Neutrophil (primary cell): Measurements from ENCODE around the gene ZNF771.

Source experiments
- H3K27ac ChIP-seq: fragments of 200-600 bp; sonication (generic); 2 replicates; pipeline ENCODE4 v1.5.1; 2016; ENCODE audit warnings: mild to moderate bottlenecking, moderate library complexity
- H3K27me3 ChIP-seq: fragments of 200-600 bp; sonication (generic); 2 replicates; pipeline ENCODE4 v1.6.0; 2016; ENCODE audit warnings: mild to moderate bottlenecking
- H3K36me3 ChIP-seq: fragments of 200-600 bp; sonication (generic); 2 replicates; pipeline ENCODE4 v1.5.1; 2017
- H3K4me1 ChIP-seq, 2 experiments: fragments of 200-600 bp in 1 of 2; sonication (generic) in 1 of 2; 1 replicate in 1 of 2; 2 replicates in 1 of 2; pipeline versions ENCODE4 v1.5.1 to v1.6.1; 2013 to 2016; ENCODE audit warnings: low read depth in 1 of 2, low read length in 1 of 2, mild to moderate bottlenecking in 1 of 2, moderate library complexity in 1 of 2; ENCODE audit not compliant: control insufficient read depth in 1 of 2, insufficient read depth in 1 of 2
- H3K4me3 ChIP-seq, 2 experiments: fragments of 200-600 bp in 1 of 2; sonication (generic) in 1 of 2; 1 replicate in 1 of 2; 2 replicates in 1 of 2; pipeline ENCODE4 v1.5.1; 2013 to 2016; ENCODE audit warnings: low read depth in 1 of 2, low read length in 1 of 2, mild to moderate bottlenecking in 1 of 2, moderate library complexity in 1 of 2
- H3K9me3 ChIP-seq: fragments of 200-600 bp; sonication (generic); 2 replicates; pipeline ENCODE4 v1.5.1; 2016
- TF ChIP-seq, protein P1 (sequence below): fragments of 200-600 bp; sonication (generic); IDR thresholded peaks from 2 replicates; pipeline ENCODE4 v1.5.1; 2016; ENCODE audit warnings: antibody characterized with exemption

ZNF771 gene

GRCh38 chr16:30438835-30439234, 31.4 kb downstream of the ZNF771 start:
- TF ChIP-seq, protein P1, sequence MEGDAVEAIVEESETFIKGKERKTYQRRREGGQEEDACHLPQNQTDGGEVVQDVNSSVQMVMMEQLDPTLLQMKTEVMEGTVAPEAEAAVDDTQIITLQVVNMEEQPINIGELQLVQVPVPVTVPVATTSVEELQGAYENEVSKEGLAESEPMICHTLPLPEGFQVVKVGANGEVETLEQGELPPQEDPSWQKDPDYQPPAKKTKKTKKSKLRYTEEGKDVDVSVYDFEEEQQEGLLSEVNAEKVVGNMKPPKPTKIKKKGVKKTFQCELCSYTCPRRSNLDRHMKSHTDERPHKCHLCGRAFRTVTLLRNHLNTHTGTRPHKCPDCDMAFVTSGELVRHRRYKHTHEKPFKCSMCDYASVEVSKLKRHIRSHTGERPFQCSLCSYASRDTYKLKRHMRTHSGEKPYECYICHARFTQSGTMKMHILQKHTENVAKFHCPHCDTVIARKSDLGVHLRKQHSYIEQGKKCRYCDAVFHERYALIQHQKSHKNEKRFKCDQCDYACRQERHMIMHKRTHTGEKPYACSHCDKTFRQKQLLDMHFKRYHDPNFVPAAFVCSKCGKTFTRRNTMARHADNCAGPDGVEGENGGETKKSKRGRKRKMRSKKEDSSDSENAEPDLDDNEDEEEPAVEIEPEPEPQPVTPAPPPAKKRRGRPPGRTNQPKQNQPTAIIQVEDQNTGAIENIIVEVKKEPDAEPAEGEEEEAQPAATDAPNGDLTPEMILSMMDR: no peak
- peaks cover 4 to 6% of the 10 kb centered on the region in 2 experiments for H3K4me1 ChIP-seq
- H3K27me3 ChIP-seq: no peaks in the 10 kb centered on the region

DNA sequence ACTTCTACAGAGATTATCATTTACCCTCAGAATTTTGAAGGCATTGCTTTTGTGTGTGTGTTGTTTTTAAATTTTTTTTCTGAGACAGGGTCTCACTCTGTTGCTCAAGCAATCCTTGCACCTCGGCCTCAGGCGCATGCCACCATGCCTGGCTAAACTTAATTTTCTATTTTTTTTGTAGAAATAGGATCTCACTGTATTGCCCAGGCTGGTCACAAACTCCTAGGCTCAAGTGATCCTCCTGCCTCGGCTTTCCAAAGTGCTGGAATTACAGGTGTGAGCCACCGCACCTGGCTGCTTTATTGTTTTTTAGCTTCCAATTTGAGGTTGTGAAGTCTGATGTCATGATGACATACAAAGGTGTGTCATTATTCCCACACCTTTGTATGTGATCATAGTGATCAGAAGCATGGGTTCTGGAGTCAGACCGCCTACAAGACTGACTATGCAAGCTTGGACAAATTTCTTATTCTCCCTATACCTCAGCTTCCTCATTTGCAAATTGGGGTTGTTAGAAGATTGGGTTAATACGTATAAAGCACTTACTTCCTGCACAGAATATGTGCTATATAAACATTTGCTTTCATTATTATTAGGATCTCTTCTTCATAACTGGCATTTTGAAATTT, 32.4 kb downstream of the ZNF771 start:
- Histone ChIP-seq H3K27ac (no peak overlapping the region), H3K4me3 (no peak overlapping the region), H3K36me3 (no peaks in the 10 kb centered on the region), H3K27me3 (no peaks in the 10 kb centered on the region), H3K9me3 (no peaks in the 10 kb centered on the region), H3K4me1 (peaks cover 14 to 16% of the 10 kb centered on the region in 2 experiments)
- TF ChIP-seq, protein P1: no peak

More at GRCh38 chr16:30438835-30439234, 31.4 kb downstream of the ZNF771 start:
- no peaks in the 10 kb centered on the region for H3K9me3 ChIP-seq
- H3K36me3 ChIP-seq: no peaks in the 10 kb centered on the region
- no peak overlapping the region for H3K4me3 ChIP-seq
- no peak overlapping the region for H3K27ac ChIP-seq

DNA sequence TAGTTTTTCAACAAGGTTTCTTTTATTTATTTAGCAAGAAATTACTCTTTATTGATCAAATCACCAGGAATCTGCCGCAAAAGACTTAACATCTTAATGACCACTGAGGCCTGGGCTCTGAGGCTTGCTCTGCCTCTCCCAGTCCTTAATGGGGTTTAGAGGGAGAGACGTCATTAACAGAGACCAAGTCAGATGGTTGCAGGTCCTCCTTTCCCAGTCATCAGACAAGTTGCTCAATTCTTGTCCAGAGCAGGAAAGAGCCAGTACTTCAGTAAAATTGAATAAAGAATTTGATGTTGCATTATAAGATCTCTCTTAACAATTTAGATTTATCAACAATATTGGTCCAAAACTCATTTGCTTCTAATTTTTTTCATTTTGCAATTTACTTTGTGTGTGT, 36.2 kb downstream of the ZNF771 start:
- Histone ChIP-seq H3K4me3 (no peak overlapping the region), H3K4me1 (peaks cover 24 to 30% of the 10 kb centered on the region in 2 experiments), H3K36me3 (no peaks in the 10 kb centered on the region), H3K27me3 (no peaks in the 10 kb centered on the region), H3K27ac (peak overlapping the region; percentile 26), H3K9me3 (no peaks in the 10 kb centered on the region)
- TF ChIP-seq, protein P1: no peak

GRCh38 chr16:30444231-30445148, 37.1 kb downstream of the ZNF771 start:
- Histone ChIP-seq H3K4me1 (peaks cover 26 to 30% of the 10 kb centered on the region in 2 experiments), H3K9me3 (no peaks in the 10 kb centered on the region), H3K27ac (peak overlapping the region; percentile 92), H3K27me3 (no peaks in the 10 kb centered on the region), H3K4me3 (peak overlapping the region; percentile 92 to 98), H3K36me3 (no peaks in the 10 kb centered on the region)
- TF ChIP-seq, protein P1: no peak

- no peaks in the 10 kb centered on the region for H3K36me3 ChIP-seq
- no peaks in the 10 kb centered on the region for H3K27me3 ChIP-seq
- peak overlapping the region; percentile 92 to 98 for H3K4me3 ChIP-seq
- peak overlapping the region; percentile 92 for H3K27ac ChIP-seq
- TF ChIP-seq, protein P1: no peak
- H3K4me1 ChIP-seq: peaks cover 30 to 31% of the 10 kb centered on the region in 2 experiments
- H3K9me3 ChIP-seq: no peaks in the 10 kb centered on the region
Measured at GRCh38 chr16:30445149-30445407, 37.7 kb downstream of the ZNF771 start.
